PC-9 (cell line): ENCODE data around the gene ATP2C2.

ENCODE experiments used
- EZH2 ChIP-seq: fragments of 200-600 bp; sonication (generic); IDR thresholded peaks from 2 replicates; pipeline ENCODE4 v1.8.0; 2017; ENCODE audit warnings: antibody characterized with exemption, low read depth
- TF ChIP-seq, protein P1 (sequence below): fragments of 200-600 bp; sonication (generic); conservative IDR thresholded peaks from 2 replicates; pipeline ENCODE4 v1.6.1; 2017; ENCODE audit warnings: mixed run types, antibody characterized with exemption, mild to moderate bottlenecking, moderate library complexity

DNA sequence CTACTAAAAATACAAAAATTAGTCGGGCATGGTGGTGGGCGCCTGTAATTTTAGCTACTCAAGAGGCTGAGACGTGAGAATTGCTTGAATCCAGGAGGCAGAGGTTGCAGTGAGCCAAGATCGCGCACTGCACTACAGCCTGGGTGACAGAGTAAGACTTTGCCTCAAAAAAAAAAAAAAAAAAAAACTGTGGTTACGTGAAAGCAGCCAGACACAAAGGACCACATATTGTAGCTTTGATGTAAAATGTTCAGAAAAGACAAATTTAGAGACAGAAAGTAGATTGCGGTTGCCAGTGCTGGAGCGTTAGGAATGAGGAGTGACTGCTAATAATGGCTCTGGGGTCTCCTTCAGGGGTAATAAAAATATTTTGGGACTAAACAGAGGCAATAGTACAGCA lies 140.2 kb downstream of the ATP2C2 start:
- TF ChIP-seq EZH2, result no peak
- TF ChIP-seq, protein P1, sequence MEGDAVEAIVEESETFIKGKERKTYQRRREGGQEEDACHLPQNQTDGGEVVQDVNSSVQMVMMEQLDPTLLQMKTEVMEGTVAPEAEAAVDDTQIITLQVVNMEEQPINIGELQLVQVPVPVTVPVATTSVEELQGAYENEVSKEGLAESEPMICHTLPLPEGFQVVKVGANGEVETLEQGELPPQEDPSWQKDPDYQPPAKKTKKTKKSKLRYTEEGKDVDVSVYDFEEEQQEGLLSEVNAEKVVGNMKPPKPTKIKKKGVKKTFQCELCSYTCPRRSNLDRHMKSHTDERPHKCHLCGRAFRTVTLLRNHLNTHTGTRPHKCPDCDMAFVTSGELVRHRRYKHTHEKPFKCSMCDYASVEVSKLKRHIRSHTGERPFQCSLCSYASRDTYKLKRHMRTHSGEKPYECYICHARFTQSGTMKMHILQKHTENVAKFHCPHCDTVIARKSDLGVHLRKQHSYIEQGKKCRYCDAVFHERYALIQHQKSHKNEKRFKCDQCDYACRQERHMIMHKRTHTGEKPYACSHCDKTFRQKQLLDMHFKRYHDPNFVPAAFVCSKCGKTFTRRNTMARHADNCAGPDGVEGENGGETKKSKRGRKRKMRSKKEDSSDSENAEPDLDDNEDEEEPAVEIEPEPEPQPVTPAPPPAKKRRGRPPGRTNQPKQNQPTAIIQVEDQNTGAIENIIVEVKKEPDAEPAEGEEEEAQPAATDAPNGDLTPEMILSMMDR, result no peak
